HG03457 (cell line): ENCODE measurements around the gene PGBD1.
"Not testable (repeated sequence)": the region's sequence is repeated elsewhere in the genome, so short reads cannot be mapped to it uniquely, and the experiment has no call there.

Source experiments
- ATAC-seq: cut with Tn5 transposase; IDR thresholded peaks from one replicate; pipeline ENCODE4 v1.9.1; 2021; ENCODE audit warnings: moderate number of reproducible peaks; ENCODE audit not compliant: unreplicated experiment

Gene PGBD1

GRCh38 chr6:28269492-28269891 lies 11.9 kb upstream of the PGBD1 start:
- no peak for ATAC-seq

GRCh38 chr6:28274888-28275287 lies 6.5 kb upstream of the PGBD1 start:
- no peak for ATAC-seq

- no peak for ATAC-seq
Observed at GRCh38 chr6:28277746-28278145, 3.6 kb upstream of the PGBD1 start.

DNA sequence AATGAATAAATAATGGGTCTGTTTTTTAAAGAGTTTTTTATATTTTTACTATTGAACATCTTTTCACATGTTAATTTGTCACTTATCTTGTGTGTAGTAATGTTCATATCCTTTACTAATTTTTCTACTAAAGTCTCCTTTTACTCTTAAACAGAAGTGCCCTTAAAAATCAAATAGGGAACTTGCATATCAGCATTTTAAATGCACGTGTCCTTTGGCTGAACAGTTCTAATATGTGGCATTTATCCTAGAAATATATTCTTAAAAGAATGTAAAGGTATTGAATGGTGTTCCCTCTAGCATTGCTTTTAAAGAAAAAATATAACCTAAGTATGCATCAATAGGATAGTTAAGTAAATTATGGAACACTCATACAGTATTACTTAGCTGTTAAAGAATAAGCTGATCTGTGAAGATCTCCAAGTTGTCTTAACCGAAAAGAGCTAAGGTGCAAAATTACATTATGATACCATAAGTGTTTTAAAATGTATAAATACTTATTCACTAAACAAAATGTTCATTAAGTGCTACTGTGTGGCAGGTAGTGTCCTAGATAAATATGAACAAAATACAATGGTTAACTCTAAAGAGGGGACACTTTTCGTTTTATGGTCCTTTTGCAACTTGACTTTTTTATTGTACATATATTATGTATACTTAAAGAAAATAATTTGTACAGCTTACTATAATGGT lies 631 bp upstream of the PGBD1 start:
- ATAC-seq: no peak

- ATAC-seq: no peak
Observed at GRCh38 chr6:28282926-28283325, 1.6 kb downstream of the PGBD1 start.

GRCh38 chr6:28291573-28291972 lies 10.2 kb downstream of the PGBD1 start:
- no peak for ATAC-seq

DNA sequence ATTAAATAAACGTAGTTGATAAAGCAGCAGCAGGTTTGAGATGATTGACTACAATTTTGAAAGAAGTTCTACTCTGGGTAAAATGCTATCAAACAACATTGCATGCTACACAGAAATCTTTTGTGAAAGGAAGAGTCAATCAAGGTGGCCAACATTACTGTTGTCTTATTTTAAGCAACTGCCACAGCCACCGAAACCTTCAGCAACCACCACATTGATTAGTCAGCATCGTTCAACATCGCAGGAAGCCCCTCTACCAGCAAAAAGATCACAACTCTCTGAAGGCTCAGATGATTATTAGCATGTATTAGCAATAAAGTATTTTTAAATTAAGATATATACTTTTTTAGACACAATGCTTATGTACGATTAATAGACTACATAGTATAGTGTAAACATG lies 14.0 kb downstream of the PGBD1 start:
- ATAC-seq: no peak

- no peak for ATAC-seq
Observed at GRCh38 chr6:28296520-28297060, 15.2 kb downstream of the PGBD1 start.

GRCh38 chr6:28303570-28303969 lies 22.2 kb downstream of the PGBD1 start:
- peak; percentile 83 for ATAC-seq

- ATAC-seq: not testable (repeated sequence)
Observed at GRCh38 chr6:28306363-28306762, 25.0 kb downstream of the PGBD1 start.

GRCh38 chr6:28311139-28311823 lies 29.9 kb downstream of the PGBD1 start:
- ATAC-seq: no peak

DNA sequence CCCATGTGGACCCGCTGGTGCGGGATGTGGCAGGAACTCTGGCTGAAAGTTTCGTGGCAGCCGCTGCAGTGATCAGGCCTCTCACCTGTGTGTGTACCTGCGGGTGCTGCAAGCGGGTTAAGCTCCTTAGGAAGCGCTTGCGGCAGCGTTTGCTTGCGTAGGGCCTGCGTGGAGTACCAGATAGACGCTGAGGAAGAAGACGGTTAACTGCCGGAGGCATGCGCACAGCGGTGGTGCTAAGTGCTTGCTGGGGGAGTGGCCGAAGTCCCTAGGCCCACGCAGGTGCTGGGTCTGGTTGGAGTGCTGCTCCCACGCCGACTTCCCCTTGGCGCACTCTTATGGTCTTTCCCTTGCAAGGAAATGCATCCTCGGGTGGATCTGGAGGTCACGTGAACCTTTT lies 31.6 kb downstream of the PGBD1 start:
- no peak for ATAC-seq

GRCh38 chr6:28315628-28316027 lies 34.3 kb downstream of the PGBD1 start:
- ATAC-seq: no peak

DNA sequence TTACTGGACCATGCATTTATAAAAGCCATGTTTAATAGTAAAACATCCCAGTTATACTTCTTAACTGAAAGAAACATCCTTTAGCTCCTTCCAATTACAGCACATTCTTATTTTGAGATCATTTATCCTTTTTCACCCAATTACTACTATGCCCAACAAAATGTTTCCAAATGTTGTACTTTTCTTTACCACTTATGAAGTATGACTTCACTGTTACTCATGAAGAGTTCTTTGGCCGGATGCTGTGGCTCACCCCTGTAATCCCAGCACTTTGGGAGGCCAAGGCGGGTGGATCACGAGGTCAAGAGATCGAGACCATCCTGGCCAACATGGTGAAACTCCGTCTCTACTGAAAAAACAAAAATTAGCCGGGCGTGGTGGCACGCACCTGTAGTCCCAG lies 36.5 kb downstream of the PGBD1 start:
- ATAC-seq: not testable (repeated sequence)

GRCh38 chr6:28322661-28323060 lies 41.3 kb downstream of the PGBD1 start:
- no peak for ATAC-seq

- ATAC-seq: no peak
Observed at GRCh38 chr6:28323813-28324424, 42.5 kb downstream of the PGBD1 start.

- no peak for ATAC-seq
Observed at GRCh38 chr6:28326371-28326948, 45.1 kb downstream of the PGBD1 start.

DNA sequence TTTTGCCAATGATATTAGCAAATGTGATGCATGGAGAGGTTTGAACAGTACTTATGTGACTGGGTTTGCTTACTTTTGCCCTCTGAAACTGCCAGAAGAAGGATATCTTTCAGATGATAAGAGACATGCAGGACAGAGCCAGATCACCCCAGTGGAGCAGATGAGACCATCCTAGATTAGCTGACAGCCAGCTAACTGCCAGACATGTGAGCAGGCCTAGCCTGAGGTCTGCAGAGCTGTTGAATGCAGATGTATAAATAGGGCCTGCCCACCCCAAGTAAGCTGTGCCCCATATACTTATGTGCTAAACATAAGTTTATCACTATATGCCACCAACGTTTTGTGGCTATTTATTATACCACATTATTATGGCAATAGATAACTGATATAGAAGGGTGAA lies 48.7 kb downstream of the PGBD1 start:
- ATAC-seq: no peak

- ATAC-seq: no peak
Observed at GRCh38 chr6:28333047-28333446, 51.7 kb downstream of the PGBD1 start.

DNA sequence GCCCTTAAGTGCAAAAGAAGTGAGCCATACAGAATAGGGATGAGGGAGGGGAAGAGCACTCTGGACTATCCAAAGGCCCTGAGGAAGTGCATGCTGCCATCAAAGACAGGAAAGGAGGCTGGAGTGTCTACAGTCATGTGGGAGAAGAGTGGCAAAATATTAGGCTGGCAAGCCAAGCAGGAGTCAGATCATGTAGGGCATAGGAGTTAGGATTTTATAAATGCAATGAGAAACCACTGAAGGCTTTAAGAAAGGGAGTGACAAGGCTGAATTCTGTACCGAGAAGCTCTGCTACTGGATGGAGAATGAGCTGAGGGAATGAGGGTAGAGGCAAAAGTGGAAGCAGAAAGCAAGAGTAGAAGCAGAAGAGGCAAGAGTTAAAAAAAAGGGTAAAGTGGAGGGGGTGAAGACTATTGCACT lies 52.2 kb downstream of the PGBD1 start:
- ATAC-seq: no peak

DNA sequence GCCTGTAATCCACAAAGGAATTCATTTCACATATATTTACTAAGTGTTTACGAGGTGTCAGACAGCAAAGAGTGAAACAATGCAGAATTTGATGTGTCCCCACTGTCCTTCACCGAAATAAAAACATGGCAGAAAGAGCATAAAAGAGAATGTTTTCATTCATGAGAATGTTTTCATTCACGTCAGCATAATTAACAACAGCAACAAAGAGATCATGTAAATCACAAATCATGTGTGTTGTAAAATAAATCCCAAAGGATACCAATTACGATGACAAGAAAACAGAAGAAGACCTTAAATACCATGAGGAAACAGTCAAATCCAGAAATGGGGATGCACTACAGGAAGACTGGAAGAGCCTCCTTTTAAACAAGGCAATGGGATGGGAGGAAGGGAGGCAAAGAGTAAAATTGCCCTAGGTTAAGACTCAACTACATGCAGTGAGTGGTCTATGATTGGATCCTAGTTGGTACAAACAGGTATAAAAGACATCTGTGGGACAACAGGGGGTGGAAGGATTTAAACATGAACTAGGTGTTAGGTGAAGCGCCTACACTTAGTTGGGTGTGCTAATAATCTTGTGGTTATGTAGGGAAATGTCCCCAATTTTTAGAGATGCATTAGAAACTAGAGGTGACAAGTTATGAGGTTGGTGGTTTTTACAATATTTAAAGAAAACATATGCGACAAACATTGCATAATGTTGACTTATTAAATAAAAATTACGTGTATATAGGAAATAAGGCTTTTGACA lies 53.1 kb downstream of the PGBD1 start:
- no peak for ATAC-seq
